ENCODE measurements around the gene PPP1R15A.
"Not testable (repeated sequence)": the region's sequence is repeated elsewhere in the genome, so short reads cannot be mapped to it uniquely, and the experiment has no call there.

The PPP1R15A gene

GRCh38 chr19:48909424-48910077, 37.3 kb downstream of the PPP1R15A start:
- not testable (repeated sequence) for H3K27me3 Mint-ChIP-seq; H3K9me3 Mint-ChIP-seq; H3K27ac Mint-ChIP-seq; H3K4me1 Mint-ChIP-seq (ENCODE audit: low read depth); H3K4me3 Mint-ChIP-seq; DNase-seq
- peaks cover 85% of the 10 kb centered on the region for H3K36me3 Mint-ChIP-seq (ENCODE audit: low read depth)

GRCh38 chr19:48910803-48911202, 38.6 kb downstream of the PPP1R15A start:
- Mint-ChIP-seq H3K36me3 (ENCODE audit: low read depth) (peaks cover 80% of the 10 kb centered on the region), H3K27ac (no peak overlapping the region), H3K27me3 (no peaks in the 10 kb centered on the region), H3K9me3 (no peaks in the 10 kb centered on the region), H3K4me3 (no peak overlapping the region), H3K4me1 (ENCODE audit: low read depth) (no peaks in the 10 kb centered on the region)
- DNase-seq, result no peak

GRCh38 chr19:48913114-48913889, 41.1 kb downstream of the PPP1R15A start:
- no peak overlapping the region for H3K27ac Mint-ChIP-seq

GRCh38 chr19:48914181-48914580, 42.0 kb downstream of the PPP1R15A start:
- H3K9me3 Mint-ChIP-seq, result no peaks in the 10 kb centered on the region
- no peak overlapping the region for H3K27ac Mint-ChIP-seq
- H3K36me3 Mint-ChIP-seq (ENCODE audit: low read depth), result peaks cover 77% of the 10 kb centered on the region
- no peak for DNase-seq
- no peak overlapping the region for H3K4me3 Mint-ChIP-seq
- no peaks in the 10 kb centered on the region for H3K4me1 Mint-ChIP-seq (ENCODE audit: low read depth)
- no peaks in the 10 kb centered on the region for H3K27me3 Mint-ChIP-seq

More at GRCh38 chr19:48913114-48913889, 41.1 kb downstream of the PPP1R15A start:
- no peak overlapping the region for H3K4me3 Mint-ChIP-seq
- no peaks in the 10 kb centered on the region for H3K27me3 Mint-ChIP-seq
- DNase-seq, result no peak
- peaks cover 74% of the 10 kb centered on the region for H3K36me3 Mint-ChIP-seq (ENCODE audit: low read depth)
- H3K4me1 Mint-ChIP-seq (ENCODE audit: low read depth), result no peaks in the 10 kb centered on the region
- H3K9me3 Mint-ChIP-seq, result no peaks in the 10 kb centered on the region

- Mint-ChIP-seq H3K9me3 (no peaks in the 10 kb centered on the region), H3K27ac (no peak overlapping the region), H3K4me1 (ENCODE audit: low read depth) (no peaks in the 10 kb centered on the region), H3K4me3 (no peak overlapping the region), H3K36me3 (ENCODE audit: low read depth) (peaks cover 69% of the 10 kb centered on the region), H3K27me3 (no peaks in the 10 kb centered on the region)
- DNase-seq, result no peak
Observed at GRCh38 chr19:48915757-48916156, 43.5 kb downstream of the PPP1R15A start.

GRCh38 chr19:48918071-48918470, 45.9 kb downstream of the PPP1R15A start:
- no peak for DNase-seq
- H3K9me3 Mint-ChIP-seq, result no peaks in the 10 kb centered on the region
- no peaks in the 10 kb centered on the region for H3K4me1 Mint-ChIP-seq (ENCODE audit: low read depth)
- peaks cover 65% of the 10 kb centered on the region for H3K36me3 Mint-ChIP-seq (ENCODE audit: low read depth)
- H3K27ac Mint-ChIP-seq, result peak overlapping the region; percentile 3
- H3K4me3 Mint-ChIP-seq, result no peak overlapping the region
- no peaks in the 10 kb centered on the region for H3K27me3 Mint-ChIP-seq

- no peaks in the 10 kb centered on the region for H3K4me1 Mint-ChIP-seq (ENCODE audit: low read depth)
- no peak overlapping the region for H3K27ac Mint-ChIP-seq
- no peak overlapping the region for H3K4me3 Mint-ChIP-seq
- no peaks in the 10 kb centered on the region for H3K27me3 Mint-ChIP-seq
- no peaks in the 10 kb centered on the region for H3K9me3 Mint-ChIP-seq
- H3K36me3 Mint-ChIP-seq (ENCODE audit: low read depth), result peaks cover 64% of the 10 kb centered on the region
- no peak for DNase-seq
Observed at GRCh38 chr19:48918801-48919247, 46.6 kb downstream of the PPP1R15A start.

- not testable (repeated sequence) for H3K4me3 Mint-ChIP-seq; H3K9me3 Mint-ChIP-seq; H3K27me3 Mint-ChIP-seq; H3K4me1 Mint-ChIP-seq (ENCODE audit: low read depth); H3K27ac Mint-ChIP-seq; DNase-seq
- H3K36me3 Mint-ChIP-seq (ENCODE audit: low read depth), result peaks cover 60% of the 10 kb centered on the region
Observed at GRCh38 chr19:48919271-48919670, 47.0 kb downstream of the PPP1R15A start.

- DNase-seq, result no peak
- H3K27me3 Mint-ChIP-seq, result no peaks in the 10 kb centered on the region
- no peaks in the 10 kb centered on the region for H3K4me1 Mint-ChIP-seq (ENCODE audit: low read depth)
- H3K27ac Mint-ChIP-seq, result no peak overlapping the region
- no peak overlapping the region for H3K4me3 Mint-ChIP-seq
- no peaks in the 10 kb centered on the region for H3K9me3 Mint-ChIP-seq
- H3K36me3 Mint-ChIP-seq (ENCODE audit: low read depth), result peaks cover 50% of the 10 kb centered on the region
Observed at GRCh38 chr19:48920949-48921348, 48.7 kb downstream of the PPP1R15A start.

GRCh38 chr19:48921721-48922500, 49.7 kb downstream of the PPP1R15A start:
- Mint-ChIP-seq H3K4me3 (no peak overlapping the region), H3K27ac (no peak overlapping the region)

GRCh38 chr19:48922548-48923490, 50.6 kb downstream of the PPP1R15A start:
- Mint-ChIP-seq H3K36me3 (ENCODE audit: low read depth) (peaks cover 40% of the 10 kb centered on the region), H3K27me3 (no peaks in the 10 kb centered on the region), H3K4me3 (no peak overlapping the region), H3K4me1 (ENCODE audit: low read depth) (peaks cover 6% of the 10 kb centered on the region), H3K27ac (no peak overlapping the region), H3K9me3 (no peaks in the 10 kb centered on the region)
- DNase-seq, result no peak

More at GRCh38 chr19:48921721-48922500, 49.7 kb downstream of the PPP1R15A start:
- no peaks in the 10 kb centered on the region for H3K27me3 Mint-ChIP-seq
- peaks cover 44% of the 10 kb centered on the region for H3K36me3 Mint-ChIP-seq (ENCODE audit: low read depth)
- H3K4me1 Mint-ChIP-seq (ENCODE audit: low read depth), result peaks cover 4% of the 10 kb centered on the region
- no peak for DNase-seq
- H3K9me3 Mint-ChIP-seq, result no peaks in the 10 kb centered on the region

GRCh38 chr19:48925240-48925843, 53.1 kb downstream of the PPP1R15A start:
- Mint-ChIP-seq H3K27me3 (no peaks in the 10 kb centered on the region), H3K36me3 (ENCODE audit: low read depth) (peaks cover 25% of the 10 kb centered on the region), H3K4me3 (no peak overlapping the region), H3K4me1 (ENCODE audit: low read depth) (peaks cover 6% of the 10 kb centered on the region), H3K9me3 (no peaks in the 10 kb centered on the region), H3K27ac (no peak overlapping the region)
- DNase-seq, result no peak
